Transverse colon (tissue), 4 donors: Measurements from ENCODE around the gene NUCB1. TPM values are rescaled to one million over a fixed set of nuclear protein-coding genes. Genes with fewer than 3 reads are reported as not detected.
"Not testable (repeated sequence)": the region's sequence is repeated elsewhere in the genome, so short reads cannot be mapped to it uniquely, and the experiment has no call there.

Experiments used
- DNase-seq: peaks from one replicate; pipeline ENCODE4 v3.0.0-alpha.2; 2019
- H3K27ac ChIP-seq, 4 donors: fragments of 200-600 bp; sonication (generic); 2 replicates each; pipeline ENCODE4 v1.5.1; 2016 to 2018; ENCODE audit warnings: inconsistent platforms in 4 of 4
- H3K27me3 ChIP-seq: fragments of 200-600 bp; sonication (generic); 2 replicates; pipeline ENCODE4 v1.5.1; 2017; ENCODE audit warnings: inconsistent platforms
- H3K36me3 ChIP-seq, 4 donors: fragments of 200-600 bp; sonication (generic); 2 replicates each; pipeline ENCODE4 v1.5.1; 2017 to 2019; ENCODE audit warnings: inconsistent platforms in 4 of 4
- H3K4me1 ChIP-seq, 4 donors: fragments of 200-600 bp; sonication (generic); 2 replicates each; pipeline ENCODE4 v1.5.1; 2017 to 2020; ENCODE audit warnings: inconsistent platforms in 4 of 4
- H3K4me3 ChIP-seq, 4 donors: fragments of 200-600 bp; sonication (generic); 1 replicate in 1 of 4; 2 replicates in 3 of 4; pipeline versions ENCODE4 v1.5.1 to v1.6.1; 2017 to 2019; ENCODE audit warnings: inconsistent platforms in 4 of 4
- H3K9me3 ChIP-seq, 2 donors: fragments of 200-600 bp; sonication (generic); 2 replicates each; pipeline ENCODE4 v1.5.1; 2017 to 2019; ENCODE audit warnings: inconsistent platforms in 2 of 2
- EP300 ChIP-seq: sonication (generic); formaldehyde crosslinking; IDR thresholded peaks from one replicate; pipeline ENCODE4 v1.6.1; 2017; ENCODE audit warnings: antibody characterized with exemption, low read depth
- POLR2A ChIP-seq: fragments of 450-650 bp; IDR thresholded peaks from one replicate; pipeline ENCODE4 v1.6.1; 2016; ENCODE audit warnings: antibody characterized with exemption, mild to moderate bottlenecking, moderate library complexity
- POLR2AphosphoS5 ChIP-seq, 3 donors: sonication (generic); formaldehyde crosslinking; IDR thresholded peaks; one replicate each; pipeline ENCODE4 v1.6.1; 2016; ENCODE audit warnings: antibody characterized with exemption in 3 of 3
- WGBS, 2 donors: methylation state at CpG; one replicate each; pipeline ENCODE4 v1.1.5; 2018; ENCODE audit warnings: low coverage in 1 of 2; 5-methylcytosine and 5-hydroxymethylcytosine counted together
- in situ Hi-C, 4 donors: fragments of 200-750 bp; cut with MboI; loops; one replicate each; pipeline versions ENCODE4 v1.15.0 to v1.15.1; 2017; ENCODE audit warnings: low sequenced_read_pairs in 3 of 4, low pct_ligation_motif_present in 1 of 4, low pct_unique_long_range_greater_than_20kb in 1 of 4
- intact Hi-C: fragments of 100-400 bp; cut with DNase I; formaldehyde crosslinking; loops from one replicate; pipeline ENCODE4 v1.15.1; 2023; ENCODE audit warnings: low total_unique reads
- total RNA-seq, 4 donors: library from RNA; depleted of rRNA; stranded (reverse); fragments of >200 nt; gene quantifications; one replicate each; pipeline ENCODE4 v1.1.0, GENCODE V29; 2016
- TF ChIP-seq, protein P1 (sequence below), 5 experiments: fragments of 200-600 bp in 3 of 5; fragments of 450-650 bp in 2 of 5; sonication (generic) in 3 of 5; IDR thresholded peaks; 1 replicate in 2 of 5; 2 replicates in 3 of 5; pipeline ENCODE4 v1.5.1; 2016 to 2017; ENCODE audit warnings: antibody characterized with exemption in 5 of 5, inconsistent platforms in 3 of 5, mild to moderate bottlenecking in 2 of 5, moderate library complexity in 1 of 5

Gene NUCB1
- total RNA-seq, 4 donors from 2014 or later, result 135 to 196 (median 174) TPM

DNA sequence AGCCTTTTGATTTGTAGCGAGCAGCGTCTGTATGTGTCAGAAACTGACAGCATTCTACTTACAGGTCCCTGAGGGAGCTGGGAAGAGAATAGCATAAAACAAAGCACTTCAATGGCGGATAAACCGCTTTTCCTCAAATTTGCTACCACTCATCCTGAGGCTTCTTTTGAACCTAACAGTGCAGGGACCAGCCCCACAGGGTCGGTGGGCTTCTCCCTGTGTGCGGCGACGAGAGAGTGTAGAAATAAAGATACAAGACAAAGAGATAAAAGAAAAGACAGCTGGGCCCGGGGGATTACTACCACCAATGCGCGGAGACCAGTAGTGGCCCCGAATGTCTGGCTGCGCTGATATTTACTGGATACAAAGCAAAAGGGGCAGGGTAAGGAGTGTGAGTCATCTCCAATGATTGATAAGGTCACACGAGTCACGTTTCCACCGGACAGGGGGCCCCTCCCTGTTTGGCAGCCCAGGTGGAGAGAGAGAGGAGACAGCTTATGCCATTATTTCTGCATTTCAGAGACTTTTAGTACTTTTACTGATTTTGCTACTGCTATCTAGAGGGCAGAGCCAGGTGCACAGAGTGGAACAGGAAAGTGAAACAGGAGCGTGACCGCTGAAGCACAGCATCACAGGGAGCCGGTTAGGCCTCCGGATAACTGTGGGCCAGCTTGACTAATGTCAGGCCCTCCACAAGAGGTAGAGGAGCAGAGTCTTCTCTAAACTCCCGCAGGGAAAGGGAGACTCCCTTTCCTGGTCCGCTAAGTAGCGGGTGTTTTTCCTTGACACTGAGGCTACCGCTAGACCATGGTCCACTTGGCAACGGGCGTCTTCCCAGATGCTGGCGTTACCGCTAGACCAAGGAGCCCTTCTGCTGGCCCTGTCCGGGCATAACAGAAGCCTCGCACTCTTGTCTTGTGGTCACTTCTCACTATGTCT lies 23.8 kb upstream of the NUCB1 start:
- in situ Hi-C loops, result loop anchor here in 1 of 4 donors (10.0 kb wide), 1 partner anchor 78 kb away; the partner anchor contains the start of gene BAX
- Histone ChIP-seq H3K4me1 (peaks cover 23 to 48% (median 36%) of the 10 kb centered on the region in 4 donors), H3K4me3 (peak overlapping the region in 2 of 4 donors; percentile 75 to 98), H3K27ac (peak overlapping the region; percentile 100), H3K36me3 (peaks cover 0 to 28% (median 3%) of the 10 kb centered on the region in 4 donors)
- peak in 1 of 3 donors; percentile 9 for TF ChIP-seq POLR2AphosphoS5 (IDR thresholded peaks at IDR 0.05)
- WGBS, 2 donors, result 63 to 71% methylated on average over 18 to 30 of the region's 30 CpGs
- intact Hi-C loops, result loop anchor here (10.0 kb wide), 1 partner anchor 88 kb away; the partner anchor contains the start of gene FTL
- H3K9me3 ChIP-seq, H3K27me3 ChIP-seq: not testable (repeated sequence)
- DNase-seq, result peak; percentile 52

DNA sequence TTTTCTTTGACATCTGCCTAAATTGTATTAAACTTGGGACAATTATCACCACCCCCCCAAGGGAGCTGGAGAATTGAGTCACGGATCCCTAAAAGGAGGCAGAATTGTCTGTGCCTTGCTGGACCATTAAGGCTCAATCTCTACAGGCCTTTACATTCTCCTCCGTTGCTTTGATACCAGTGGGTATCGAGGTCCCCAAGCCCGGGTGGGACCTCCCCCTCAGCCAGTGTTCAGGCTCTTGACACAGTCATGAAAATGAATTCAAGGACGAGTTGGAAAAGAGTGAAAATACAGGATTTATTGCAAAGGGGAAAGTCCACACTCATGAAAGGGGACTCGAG lies 22.3 kb upstream of the NUCB1 start:
- Histone ChIP-seq H3K4me1 (peaks cover 23 to 48% (median 35%) of the 10 kb centered on the region in 4 donors), H3K4me3 (no peak overlapping the region), H3K9me3 (no peaks in the 10 kb centered on the region), H3K27me3 (no peaks in the 10 kb centered on the region), H3K27ac (peak overlapping the region in 3 of 4 donors; percentile 21 to 100 (median 100)), H3K36me3 (peaks cover 0 to 28% (median 3%) of the 10 kb centered on the region in 4 donors)
- in situ Hi-C loops, result loop anchor here in 1 of 4 donors (10.0 kb wide), 1 partner anchor 77 kb away; the partner anchor contains the start of gene BAX
- TF ChIP-seq, protein P1, sequence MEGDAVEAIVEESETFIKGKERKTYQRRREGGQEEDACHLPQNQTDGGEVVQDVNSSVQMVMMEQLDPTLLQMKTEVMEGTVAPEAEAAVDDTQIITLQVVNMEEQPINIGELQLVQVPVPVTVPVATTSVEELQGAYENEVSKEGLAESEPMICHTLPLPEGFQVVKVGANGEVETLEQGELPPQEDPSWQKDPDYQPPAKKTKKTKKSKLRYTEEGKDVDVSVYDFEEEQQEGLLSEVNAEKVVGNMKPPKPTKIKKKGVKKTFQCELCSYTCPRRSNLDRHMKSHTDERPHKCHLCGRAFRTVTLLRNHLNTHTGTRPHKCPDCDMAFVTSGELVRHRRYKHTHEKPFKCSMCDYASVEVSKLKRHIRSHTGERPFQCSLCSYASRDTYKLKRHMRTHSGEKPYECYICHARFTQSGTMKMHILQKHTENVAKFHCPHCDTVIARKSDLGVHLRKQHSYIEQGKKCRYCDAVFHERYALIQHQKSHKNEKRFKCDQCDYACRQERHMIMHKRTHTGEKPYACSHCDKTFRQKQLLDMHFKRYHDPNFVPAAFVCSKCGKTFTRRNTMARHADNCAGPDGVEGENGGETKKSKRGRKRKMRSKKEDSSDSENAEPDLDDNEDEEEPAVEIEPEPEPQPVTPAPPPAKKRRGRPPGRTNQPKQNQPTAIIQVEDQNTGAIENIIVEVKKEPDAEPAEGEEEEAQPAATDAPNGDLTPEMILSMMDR (IDR thresholded peaks at IDR 0.05), result no peak
- TF ChIP-seq POLR2AphosphoS5 (IDR thresholded peaks at IDR 0.05) (no peak), EP300 (no peak), POLR2A (no peak)
- intact Hi-C loops, result loop anchor here (10.0 kb wide), 1 partner anchor 87 kb away; the partner anchor contains the start of gene FTL
- 90% methylated on average over 6 of the region's 6 CpGs; no CpG with 5 or more reads in 1 of the 2 donors for WGBS, 2 donors
- DNase-seq, result no peak

DNA sequence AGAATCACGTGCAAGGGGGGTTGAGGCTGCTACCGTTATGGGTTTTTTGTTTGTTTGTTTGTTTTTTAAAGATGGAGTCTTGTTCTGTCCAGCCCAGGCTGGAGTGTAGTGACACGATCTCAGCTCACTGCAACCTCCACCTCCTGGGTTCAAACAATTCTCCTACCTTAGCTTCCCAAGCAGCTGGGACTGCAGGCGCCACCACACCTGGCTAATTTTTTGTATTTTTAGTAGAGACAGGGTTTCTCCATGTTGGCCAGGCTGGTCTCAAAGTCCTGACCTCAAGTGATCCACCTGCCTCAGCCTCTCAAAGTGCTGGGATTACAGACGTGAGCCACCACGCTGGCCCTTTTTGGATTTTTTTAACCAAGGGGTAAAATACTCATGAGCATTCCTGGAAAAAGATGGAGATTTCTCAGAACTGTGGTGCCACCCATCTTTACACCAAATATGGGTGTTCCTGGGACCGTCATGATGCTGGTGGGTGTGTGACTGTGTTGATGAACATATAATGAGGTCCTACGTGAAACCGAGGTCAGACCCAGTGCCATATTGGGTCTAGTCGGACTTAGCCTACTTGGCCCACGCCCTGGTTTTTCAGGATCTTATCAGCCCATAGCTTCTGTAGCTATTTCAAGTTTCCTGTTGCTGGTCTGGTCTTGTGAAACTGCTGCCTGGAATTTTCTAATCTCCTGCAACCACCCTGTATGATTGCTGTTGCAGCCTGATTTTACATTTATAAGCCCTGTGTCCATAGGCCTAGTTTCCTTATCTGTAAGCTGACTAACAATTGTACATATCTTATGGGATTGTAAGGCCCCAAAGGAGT lies 21.7 kb upstream of the NUCB1 start:
- H3K4me3 ChIP-seq, result no peak overlapping the region
- H3K36me3 ChIP-seq, result peaks cover 0 to 28% (median 3%) of the 10 kb centered on the region in 4 donors
- in situ Hi-C loops, result loop anchor here in 1 of 4 donors (10.0 kb wide), 1 partner anchor 76 kb away; the partner anchor contains the start of gene BAX
- no peaks in the 10 kb centered on the region for H3K27me3 ChIP-seq
- whole genome bisulfite sequencing, 2 donors, result 80 to 86% methylated on average over 4 to 11 of the region's 11 CpGs
- no peak for DNase-seq
- TF ChIP-seq, protein P1 (IDR thresholded peaks at IDR 0.05), result no peak
- peak in 1 of 3 donors; percentile 3 for TF ChIP-seq POLR2AphosphoS5 (IDR thresholded peaks at IDR 0.05)
- H3K4me1 ChIP-seq, result peaks cover 23 to 44% (median 31%) of the 10 kb centered on the region in 4 donors
- intact Hi-C loops, result loop anchor here (10.0 kb wide), 1 partner anchor 86 kb away; the partner anchor contains the start of gene FTL
- peak overlapping the region in 3 of 4 donors; percentile 7 to 100 (median 21) for H3K27ac ChIP-seq
- H3K9me3 ChIP-seq, result no peaks in the 10 kb centered on the region

DNA sequence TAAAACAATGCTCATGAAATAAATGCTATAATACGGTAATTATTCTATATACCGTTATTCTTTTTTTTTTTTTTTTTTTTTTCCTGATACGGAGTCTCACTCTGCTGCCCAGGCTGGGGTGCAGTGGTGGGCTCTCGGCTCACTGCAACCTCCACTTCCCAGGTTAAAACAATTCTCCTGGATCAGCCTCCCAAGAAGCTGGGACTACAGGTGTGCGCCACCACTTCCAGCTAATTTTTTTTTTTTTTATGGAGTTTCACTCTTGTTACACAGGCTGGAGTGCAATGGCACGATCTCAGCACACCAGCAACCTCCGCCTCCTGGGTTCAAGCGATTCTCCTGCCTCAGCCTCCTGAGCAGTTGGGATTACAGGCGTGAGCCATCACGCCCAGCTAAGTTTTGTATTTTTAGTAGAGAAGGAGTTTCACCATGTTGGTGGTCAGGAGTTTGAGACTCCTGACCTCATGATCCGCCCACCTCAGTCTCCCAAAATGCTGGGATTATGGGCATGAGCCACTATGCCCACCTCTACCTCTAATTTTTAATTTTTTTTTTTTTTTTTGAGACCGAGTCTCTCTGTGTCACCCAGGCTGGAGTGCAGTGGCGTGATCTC lies 21.0 kb upstream of the NUCB1 start:
- intact Hi-C loops (loop anchor here (10.0 kb wide), 1 partner anchor 86 kb away; the partner anchor contains the start of gene FTL), in situ Hi-C loops (loop anchor here in 1 of 4 donors (10.0 kb wide), 1 partner anchor 76 kb away; the partner anchor contains the start of gene BAX)
- no peak overlapping the region for H3K4me3 ChIP-seq
- TF ChIP-seq POLR2AphosphoS5 (IDR thresholded peaks at IDR 0.05), result peak in 1 of 3 donors; percentile 10
- TF ChIP-seq EP300, result no peak
- H3K27me3 ChIP-seq, result no peaks in the 10 kb centered on the region
- peak overlapping the region in 2 of 4 donors; percentile 21 to 100 for H3K27ac ChIP-seq
- DNase-seq, result no peak
- H3K4me1 ChIP-seq, result peaks cover 16 to 37% (median 23%) of the 10 kb centered on the region in 4 donors
- WGBS, 2 donors, result 83 to 90% methylated on average over 6 to 13 of the region's 13 CpGs
- no peaks in the 10 kb centered on the region for H3K9me3 ChIP-seq
- H3K36me3 ChIP-seq, result peaks cover 0 to 20% (median 3%) of the 10 kb centered on the region in 4 donors

DNA sequence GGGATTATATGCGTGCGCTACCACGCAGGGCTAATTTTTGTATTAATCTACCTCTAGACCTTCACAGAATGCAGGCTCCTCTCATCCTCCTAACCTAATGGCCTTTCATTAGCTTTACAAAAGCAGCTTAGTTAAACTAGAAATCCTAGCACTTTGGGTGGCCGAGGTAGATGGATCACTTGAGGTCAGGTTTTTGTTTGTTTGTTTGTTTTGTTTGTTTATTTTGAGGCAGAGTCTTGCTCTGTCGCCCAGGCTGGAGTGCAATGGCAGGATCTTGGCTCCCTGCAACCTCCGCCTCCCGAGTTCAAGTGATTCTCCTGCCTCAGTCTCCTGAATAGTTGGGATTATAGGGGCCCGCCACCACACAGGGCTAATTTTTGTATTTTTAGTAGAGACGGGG lies 20.4 kb upstream of the NUCB1 start:
- not testable (repeated sequence) for H3K27me3 ChIP-seq, H3K27ac ChIP-seq, H3K9me3 ChIP-seq, H3K4me3 ChIP-seq, DNase-seq
- Histone ChIP-seq H3K36me3 (peaks cover 0 to 15% (median 3%) of the 10 kb centered on the region in 4 donors), H3K4me1 (peaks cover 11 to 31% (median 18%) of the 10 kb centered on the region in 4 donors)
- WGBS, 2 donors, result 83 to 89% methylated on average over 7 to 9 of the region's 9 CpGs
- intact Hi-C loops (loop anchor here (10.0 kb wide), 1 partner anchor 85 kb away; the partner anchor contains the start of gene FTL), in situ Hi-C loops (loop anchor here in 1 of 4 donors (10.0 kb wide), 1 partner anchor 75 kb away; the partner anchor contains the start of gene BAX)
